Glutamatergic neuron (in vitro differentiated cells): Measurements from ENCODE around the gene PRDM1. TPM values are rescaled to one million over a fixed set of nuclear protein-coding genes. Genes with fewer than 3 reads are reported as not detected.

Experiments used
- DNase-seq: peaks from one replicate; pipeline ENCODE4 v3.0.0; 2022
- H3K27ac Mint-ChIP-seq: one replicate; pipeline ENCODE4 v1.8.0; 2020; ENCODE audit warnings: mild to moderate bottlenecking, mixed read lengths, inconsistent platforms; ENCODE audit not compliant: unreplicated experiment
- H3K27me3 Mint-ChIP-seq: one replicate; pipeline ENCODE4 v1.8.0; 2020; ENCODE audit warnings: mild to moderate bottlenecking, moderate library complexity, mixed read lengths, inconsistent platforms; ENCODE audit not compliant: unreplicated experiment
- H3K36me3 Mint-ChIP-seq: one replicate; pipeline ENCODE4 v1.8.0; 2020; ENCODE audit warnings: mild to moderate bottlenecking, mixed read lengths, inconsistent platforms; ENCODE audit not compliant: unreplicated experiment
- H3K4me1 Mint-ChIP-seq: one replicate; pipeline ENCODE4 v1.8.0; 2020; ENCODE audit warnings: mild to moderate bottlenecking, low read depth, mixed read lengths, inconsistent platforms; ENCODE audit not compliant: unreplicated experiment
- H3K4me3 Mint-ChIP-seq: one replicate; pipeline ENCODE4 v1.8.0; 2020; ENCODE audit warnings: mild to moderate bottlenecking, mixed read lengths, inconsistent platforms; ENCODE audit not compliant: unreplicated experiment
- H3K9me3 Mint-ChIP-seq: one replicate; pipeline ENCODE4 v1.8.0; 2020; ENCODE audit warnings: mild to moderate bottlenecking, moderate library complexity, mixed read lengths, inconsistent platforms; ENCODE audit not compliant: unreplicated experiment
- CTCF ChIP-seq: fragments of 200-600 bp; sonication (generic); IDR thresholded peaks from one replicate; pipeline ENCODE4 v1.5.0; 2021; ENCODE audit not compliant: partially characterized antibody, unreplicated experiment
- total RNA-seq: library from RNA; stranded (reverse); fragmentation: NEBNext Ultra II Directional; extraction: Animal tissue kit (Norgen Biotek cat#: 25700); gene quantifications from one replicate; pipeline ENCODE4 v1.2.1, GENCODE V29; 2021; ENCODE audit not compliant: unreplicated experiment

PRDM1 gene
- total RNA-seq, 1 donor from 2014 or later: not detected

DNA sequence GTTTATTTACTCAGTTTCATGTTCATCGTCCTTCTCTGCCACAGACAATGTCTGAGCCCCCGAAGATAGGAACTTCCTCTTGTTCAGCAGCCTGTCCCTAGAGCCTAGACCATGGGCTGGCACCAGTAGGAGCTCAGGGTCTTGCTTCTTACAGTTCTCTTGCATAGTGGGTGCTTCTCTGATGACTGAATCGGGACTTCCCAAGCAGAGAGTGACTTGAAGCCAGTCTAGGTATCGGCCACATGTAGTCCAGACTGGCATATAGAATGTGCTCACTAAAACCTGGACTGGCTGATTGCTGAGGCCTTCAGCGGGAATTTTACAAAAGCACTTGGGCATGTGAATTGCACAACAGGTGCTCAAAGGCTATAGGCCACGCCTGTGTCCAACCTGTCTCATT is 52.0 kb downstream of the PRDM1 start:
- Mint-ChIP-seq H3K4me1 (peaks cover 1% of the 10 kb centered on the region), H3K4me3 (no peak overlapping the region), H3K9me3 (no peaks in the 10 kb centered on the region), H3K27ac (no peak overlapping the region), H3K27me3 (no peaks in the 10 kb centered on the region), H3K36me3 (no peaks in the 10 kb centered on the region)
- TF ChIP-seq CTCF: no peak
- no peak for DNase-seq

GRCh38 chr6:106141441-106142237 is 55.5 kb downstream of the PRDM1 start:
- no peak for DNase-seq
- Mint-ChIP-seq H3K4me3 (no peak overlapping the region), H3K4me1 (peaks cover 1% of the 10 kb centered on the region), H3K27me3 (peaks cover 3% of the 10 kb centered on the region), H3K9me3 (no peaks in the 10 kb centered on the region), H3K27ac (no peak overlapping the region), H3K36me3 (no peaks in the 10 kb centered on the region)
- TF ChIP-seq CTCF: no peak

GRCh38 chr6:106142876-106143431 is 56.8 kb downstream of the PRDM1 start:
- H3K27ac Mint-ChIP-seq: no peak overlapping the region
- TF ChIP-seq CTCF: no peak
- peaks cover 3% of the 10 kb centered on the region for H3K27me3 Mint-ChIP-seq
- peaks cover 1% of the 10 kb centered on the region for H3K4me1 Mint-ChIP-seq
- no peaks in the 10 kb centered on the region for H3K36me3 Mint-ChIP-seq
- DNase-seq: no peak
- H3K4me3 Mint-ChIP-seq: no peak overlapping the region
- no peaks in the 10 kb centered on the region for H3K9me3 Mint-ChIP-seq

DNA sequence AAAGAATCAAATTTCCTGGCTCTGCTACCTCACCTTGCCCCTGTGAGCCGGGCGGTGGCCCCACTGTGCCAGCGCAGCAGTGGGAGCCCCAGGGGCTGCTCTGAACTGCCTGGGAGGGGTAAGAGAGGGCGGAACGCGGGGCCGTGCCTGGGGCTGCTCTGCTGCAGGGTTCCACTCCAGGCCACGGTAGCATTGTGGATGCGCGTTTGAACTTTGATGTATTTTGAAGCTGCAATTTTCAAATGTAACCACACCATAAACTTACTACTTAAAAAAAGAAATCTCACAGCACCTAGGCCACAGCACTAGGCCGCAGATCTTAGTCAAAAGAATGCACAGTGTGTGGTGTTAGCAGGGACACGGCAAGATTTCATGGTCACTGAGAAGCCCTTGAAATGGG is 57.5 kb downstream of the PRDM1 start:
- no peak for DNase-seq
- peaks cover 1% of the 10 kb centered on the region for H3K4me1 Mint-ChIP-seq
- no peak overlapping the region for H3K4me3 Mint-ChIP-seq
- no peaks in the 10 kb centered on the region for H3K9me3 Mint-ChIP-seq
- TF ChIP-seq CTCF: no peak
- H3K36me3 Mint-ChIP-seq: no peaks in the 10 kb centered on the region
- H3K27me3 Mint-ChIP-seq: peaks cover 3% of the 10 kb centered on the region
- H3K27ac Mint-ChIP-seq: no peak overlapping the region

DNA sequence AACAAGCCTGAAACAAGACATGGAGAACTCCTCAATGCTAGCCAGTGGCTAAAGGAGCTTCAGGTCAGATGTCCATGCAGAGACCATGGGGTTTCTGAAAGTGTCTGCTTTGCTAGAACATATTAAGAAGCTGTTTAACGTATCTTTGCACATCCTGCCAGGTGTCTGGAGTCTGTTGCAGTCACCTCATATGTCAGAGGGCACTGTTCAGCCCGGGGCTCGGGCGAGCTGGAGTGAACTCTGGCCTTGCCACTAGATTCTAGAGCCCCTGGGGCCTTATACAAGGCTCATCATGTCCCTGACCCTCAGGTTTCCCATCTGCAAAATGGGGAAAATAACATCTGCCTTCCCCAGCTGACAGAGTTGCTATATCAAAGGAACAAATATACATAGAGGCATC is 59.0 kb downstream of the PRDM1 start:
- H3K36me3 Mint-ChIP-seq: no peaks in the 10 kb centered on the region
- no peak overlapping the region for H3K4me3 Mint-ChIP-seq
- H3K27ac Mint-ChIP-seq: no peak overlapping the region
- no peaks in the 10 kb centered on the region for H3K9me3 Mint-ChIP-seq
- TF ChIP-seq CTCF: no peak
- peaks cover 1% of the 10 kb centered on the region for H3K4me1 Mint-ChIP-seq
- peaks cover 3% of the 10 kb centered on the region for H3K27me3 Mint-ChIP-seq
- DNase-seq: no peak
